Hematopoietic multipotent progenitor cell (in vitro differentiated cells): ENCODE results near the gene CEP350. TPM values are rescaled to one million over a fixed set of nuclear protein-coding genes. Genes with fewer than 3 reads are reported as not detected.
"Not testable (repeated sequence)": the region's sequence is repeated elsewhere in the genome, so short reads cannot be mapped to it uniquely, and the experiment has no call there.

ENCODE experiments used
- DNase-seq, 3 donors: peaks; one replicate each; pipeline ENCODE4 v3.0.0-alpha.2; 2011 to 2015; ENCODE audit warnings: low read depth in 2 of 3, low spot score in 2 of 3
- total RNA-seq: library from RNA; depleted of rRNA; stranded (reverse); fragments of >200 nt; gene quantifications from one replicate; pipeline ENCODE4 v1.2.3, GENCODE V29; 2012

CEP350 gene
- total RNA-seq, 1 donor: 28.3 TPM

DNA sequence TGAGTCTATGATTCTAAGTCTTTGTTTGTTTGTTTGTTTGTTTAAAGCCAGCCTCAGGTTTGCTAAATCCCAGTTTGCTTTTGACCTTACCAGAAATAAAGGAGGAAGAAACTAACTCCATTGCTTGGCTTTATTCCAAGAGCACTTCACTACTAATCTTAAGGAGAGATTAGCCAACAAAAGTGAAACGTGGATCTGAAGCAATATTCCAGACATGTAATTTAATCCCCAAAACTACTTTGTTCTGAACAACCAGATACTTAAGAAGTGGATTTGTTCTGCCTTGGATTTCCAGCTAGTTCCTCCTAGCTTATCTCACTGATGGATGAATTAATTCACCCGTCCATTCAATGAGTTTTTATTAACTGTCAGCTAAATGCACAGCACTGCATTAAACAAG lies 15.9 kb upstream of the CEP350 start:
- no peak for DNase-seq

DNA sequence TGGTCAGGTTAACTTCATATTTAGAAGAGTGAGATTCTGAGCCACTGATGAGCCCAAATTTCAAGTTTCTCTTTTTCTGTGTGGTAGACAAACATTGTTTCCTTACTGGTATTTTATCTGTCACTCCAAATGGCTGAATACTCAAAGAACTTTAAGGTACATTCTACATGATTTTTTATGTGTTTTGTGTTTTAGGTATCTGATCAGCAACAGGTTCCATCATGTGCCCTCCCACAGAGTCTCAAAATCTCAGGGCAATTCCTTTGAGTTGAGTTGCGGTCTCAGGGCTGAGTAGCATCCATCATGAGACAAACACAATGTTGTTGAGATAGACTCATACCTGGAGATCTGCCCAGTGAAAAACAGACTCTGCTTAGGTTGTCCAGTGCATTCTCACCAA lies 14.7 kb upstream of the CEP350 start:
- DNase-seq: no peak

DNA sequence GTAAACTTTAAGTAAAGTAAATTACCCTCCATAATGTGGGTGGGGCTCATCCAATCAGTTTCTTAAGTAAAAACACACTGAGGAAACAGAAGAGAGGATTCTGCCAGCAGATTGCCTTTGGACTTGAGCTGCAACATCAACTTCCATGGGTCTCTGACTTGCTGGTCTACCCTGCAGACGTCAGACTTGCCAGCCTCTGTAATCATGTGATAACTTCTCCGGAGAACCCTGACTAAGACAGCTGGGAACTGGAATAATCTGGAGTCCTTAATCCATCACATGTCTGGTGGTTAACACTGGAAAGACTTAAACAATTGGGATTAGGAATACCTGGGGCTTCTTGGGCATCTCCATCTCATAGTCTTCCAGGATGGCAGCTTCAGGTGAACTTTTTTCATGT lies 13.2 kb upstream of the CEP350 start:
- no peak for DNase-seq

DNA sequence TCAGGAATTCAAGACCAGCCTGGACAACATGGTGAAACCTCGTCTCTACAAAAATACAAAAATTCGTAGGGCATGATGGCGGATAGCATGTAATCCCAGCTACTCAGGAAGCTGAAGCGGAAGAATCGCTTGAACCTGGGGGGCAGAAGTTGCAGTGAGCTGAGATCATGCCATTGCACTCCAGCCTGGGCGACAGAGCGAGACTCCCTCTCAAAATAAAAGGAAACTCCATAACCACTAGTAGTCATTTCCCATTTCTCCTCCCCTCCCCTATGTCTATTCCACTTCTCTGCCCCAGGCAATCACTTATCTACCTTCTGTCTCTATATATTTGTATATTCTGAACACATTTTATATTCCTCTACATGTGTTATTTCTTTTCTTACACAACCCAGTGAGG lies 4.0 kb upstream of the CEP350 start:
- DNase-seq: no peak

DNA sequence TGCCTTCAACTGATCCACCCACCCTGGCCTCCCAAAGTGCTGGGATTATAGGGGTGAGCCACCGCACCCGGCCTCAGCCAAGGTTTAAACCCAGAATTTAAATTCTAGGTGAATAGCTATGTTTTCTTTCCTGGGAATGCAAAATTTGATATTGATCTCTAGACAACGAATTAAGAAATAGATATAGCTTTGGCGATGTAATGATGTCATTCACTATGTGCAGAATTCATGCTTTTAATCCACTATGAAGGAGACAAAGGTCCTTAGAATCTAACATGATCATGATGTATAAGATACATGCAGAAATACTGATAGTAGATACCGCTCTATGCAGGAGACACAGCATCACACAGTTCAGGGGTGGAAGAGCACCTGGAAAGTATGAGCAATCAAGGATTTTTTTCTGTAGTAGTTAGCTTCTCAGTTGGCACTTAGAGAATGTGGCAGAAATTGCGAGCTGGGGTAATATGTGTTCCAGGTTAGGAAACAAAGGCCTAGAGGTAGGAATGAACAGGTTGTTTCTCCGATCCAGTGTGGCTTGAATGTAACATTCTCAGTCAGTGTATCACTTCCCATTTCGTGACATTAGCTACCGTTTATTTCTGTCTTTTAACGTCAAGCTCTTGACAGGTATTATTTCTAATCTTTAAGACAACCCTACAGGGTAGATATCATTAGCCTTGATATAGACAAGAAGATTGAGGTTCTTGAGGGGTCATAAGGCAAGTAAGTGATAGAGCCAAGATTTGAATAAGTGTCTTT lies 3.0 kb upstream of the CEP350 start:
- DNase-seq: no peak

DNA sequence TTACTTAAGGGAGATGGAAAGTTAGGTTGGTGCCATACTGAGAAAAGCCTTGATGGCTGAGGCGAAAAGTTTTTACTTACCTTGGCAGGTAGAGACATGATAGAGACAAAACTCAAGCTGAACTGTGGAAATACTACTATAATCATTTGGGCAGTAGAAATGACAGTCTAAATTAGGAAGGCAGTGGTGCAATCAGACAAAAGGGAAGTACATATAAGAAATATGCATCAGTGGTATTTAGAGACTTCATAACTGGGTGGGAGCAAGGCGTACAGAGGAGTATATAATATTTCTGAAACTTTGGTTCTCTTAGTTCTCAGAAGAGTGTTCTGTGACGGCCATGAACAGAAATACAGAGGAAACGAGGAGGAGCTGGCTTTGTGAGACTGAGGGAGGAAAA lies 2.4 kb upstream of the CEP350 start:
- no peak for DNase-seq

DNA sequence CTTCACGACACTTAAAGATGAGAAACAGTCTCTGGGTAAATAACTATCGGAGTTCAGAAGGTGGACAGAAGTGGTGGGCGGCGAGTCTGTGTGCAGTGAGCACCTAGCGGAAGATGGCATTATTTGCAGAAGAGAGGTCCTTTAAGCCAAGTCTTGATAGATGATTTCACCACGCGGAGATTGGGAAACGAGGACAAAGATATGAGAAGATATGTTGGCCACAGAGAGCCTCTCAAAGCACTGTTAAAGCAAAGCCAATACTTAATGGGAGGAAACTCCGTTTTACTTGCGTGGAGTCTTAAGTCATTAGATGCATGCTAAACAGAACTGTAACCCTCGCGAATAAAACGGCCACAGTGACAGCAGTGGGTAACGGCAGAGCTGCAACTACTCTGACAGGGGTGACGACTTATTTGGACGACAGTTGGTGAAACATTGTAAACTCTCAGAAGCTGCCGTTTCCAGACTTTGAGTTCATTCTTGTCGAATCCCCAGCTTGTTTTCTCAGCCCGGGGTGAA lies 577 bp upstream of the CEP350 start:
- peak in 2 of 3 donors; percentile 54 to 67 for DNase-seq

DNA sequence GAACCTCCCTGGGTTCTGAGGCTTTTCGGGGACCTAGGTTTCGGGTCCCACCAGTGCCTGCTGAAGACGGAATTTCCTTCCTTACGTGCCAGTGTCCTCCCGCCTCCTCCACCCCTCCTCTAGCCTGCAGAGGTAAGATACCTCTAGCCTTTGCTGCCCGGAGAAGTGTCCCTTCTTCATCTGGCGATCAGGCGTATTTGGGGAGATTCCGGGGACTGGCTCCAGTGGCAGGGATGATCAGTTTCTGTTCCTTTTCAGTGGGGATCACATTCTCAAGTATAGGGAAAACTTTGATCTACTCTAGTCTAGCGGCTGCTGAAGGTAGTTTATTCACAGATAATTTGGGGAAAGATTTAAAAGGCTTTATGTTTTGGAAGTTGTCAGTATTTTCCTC lies 674 bp downstream of the CEP350 start:
- DNase-seq: peak in 2 of 3 donors; percentile 27 to 29

DNA sequence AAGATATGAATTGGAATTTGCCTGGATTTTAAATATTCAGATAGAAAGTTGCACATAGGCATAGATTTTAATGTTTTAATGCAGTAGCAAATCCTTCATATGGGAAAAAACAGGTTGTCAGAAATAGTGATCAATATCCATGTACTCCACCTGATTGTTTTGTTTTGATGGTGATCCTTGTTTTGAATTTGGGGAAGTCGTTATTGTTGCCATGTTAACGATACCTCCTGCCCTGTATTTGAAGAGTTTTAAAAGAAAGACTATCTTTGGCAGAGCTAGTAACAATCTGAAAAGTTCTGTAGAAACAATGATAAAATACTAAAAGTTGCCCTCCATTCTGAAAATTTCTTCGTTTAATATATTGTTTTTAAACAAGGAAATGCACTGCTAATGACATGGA lies 1.1 kb downstream of the CEP350 start:
- peak in 1 of 3 donors; percentile 39 for DNase-seq

DNA sequence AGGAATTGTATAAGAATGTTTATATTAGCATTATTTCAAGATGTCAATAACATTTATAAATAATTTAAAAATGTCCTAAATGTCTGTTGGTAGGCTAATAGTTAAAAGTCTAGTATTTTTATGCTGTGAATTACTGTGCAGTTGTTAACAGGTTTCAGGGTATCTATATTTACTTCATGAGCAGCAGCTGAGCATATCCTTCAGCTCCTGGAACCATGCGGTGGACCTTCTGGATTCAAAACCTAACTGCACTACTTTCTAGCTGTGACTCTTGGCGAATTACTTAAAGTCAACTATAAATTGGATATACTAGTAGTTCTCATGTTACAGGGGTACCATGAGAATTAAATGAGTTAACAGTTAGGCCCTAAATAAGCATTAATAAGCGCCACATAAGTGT lies 3.7 kb downstream of the CEP350 start:
- no peak for DNase-seq

DNA sequence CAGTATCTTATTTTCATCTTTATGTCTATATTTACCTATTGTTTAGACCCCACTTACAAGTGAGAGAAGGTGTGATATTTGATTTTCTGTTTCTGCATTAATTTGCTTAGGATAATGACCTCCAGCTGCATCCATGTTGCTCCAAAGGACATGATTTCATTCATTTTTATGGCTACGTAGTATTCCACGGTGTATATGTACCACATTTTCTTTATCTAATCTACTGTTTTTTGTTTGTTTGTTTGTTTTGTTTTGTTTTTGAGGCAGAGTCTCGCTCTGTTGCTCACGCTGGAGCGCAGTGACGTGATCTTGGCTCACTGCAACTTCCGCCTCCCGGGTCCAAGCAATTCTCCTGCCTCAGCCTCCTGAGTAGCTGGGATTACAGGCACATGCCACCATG lies 7.6 kb downstream of the CEP350 start:
- not testable (repeated sequence) for DNase-seq

DNA sequence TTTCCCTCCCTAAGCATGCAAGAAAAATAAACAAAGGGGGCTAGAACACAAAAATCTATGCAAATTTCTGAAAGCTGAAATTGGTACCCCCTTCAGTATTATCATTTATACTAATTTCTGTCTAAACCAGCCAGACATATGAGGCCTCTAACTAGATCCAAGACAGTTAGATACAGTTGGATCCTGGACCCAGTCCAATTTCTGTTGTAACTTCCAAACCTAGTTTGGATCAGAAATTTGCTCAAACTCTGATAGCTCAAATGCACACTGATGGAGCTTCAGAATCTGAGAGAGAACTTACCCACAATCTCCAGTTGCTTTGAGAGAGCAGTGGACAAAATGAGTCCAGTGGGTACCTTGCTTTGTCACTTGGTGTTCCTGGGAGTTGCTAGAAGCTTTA lies 11.9 kb downstream of the CEP350 start:
- DNase-seq: no peak

DNA sequence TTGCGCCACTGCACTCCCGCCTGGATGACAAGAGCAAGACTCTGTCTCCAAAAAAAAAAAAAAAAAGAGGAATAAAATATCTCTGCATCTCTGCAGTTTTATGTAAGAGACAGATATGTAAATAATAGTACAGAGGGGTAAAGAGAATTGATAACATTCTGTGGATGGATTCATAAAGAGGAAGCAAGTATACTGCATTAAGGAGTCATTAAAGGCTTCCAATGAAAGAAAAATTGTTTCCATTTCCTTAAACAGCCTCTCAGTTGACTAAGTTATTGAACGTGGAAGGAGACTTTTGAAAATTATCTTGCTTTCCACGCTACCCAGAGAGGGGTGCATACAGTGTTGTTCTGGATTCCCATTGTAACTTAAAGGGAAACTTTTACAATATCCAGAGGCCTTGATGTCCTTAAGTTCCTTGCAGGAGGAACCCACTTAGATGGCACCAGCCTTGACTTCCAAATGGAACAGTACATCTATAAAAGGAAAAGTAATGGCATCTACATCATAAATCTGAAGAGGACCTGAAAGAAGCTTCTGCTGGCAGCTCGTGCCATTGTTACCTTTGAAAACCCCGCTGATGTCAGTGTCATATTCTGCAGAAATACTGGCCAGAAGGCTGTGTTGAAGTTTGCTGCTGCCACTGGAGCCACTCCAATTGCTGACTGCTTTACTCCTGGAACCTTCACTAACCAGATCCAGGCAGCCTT lies 13.8 kb downstream of the CEP350 start:
- no peak for DNase-seq

DNA sequence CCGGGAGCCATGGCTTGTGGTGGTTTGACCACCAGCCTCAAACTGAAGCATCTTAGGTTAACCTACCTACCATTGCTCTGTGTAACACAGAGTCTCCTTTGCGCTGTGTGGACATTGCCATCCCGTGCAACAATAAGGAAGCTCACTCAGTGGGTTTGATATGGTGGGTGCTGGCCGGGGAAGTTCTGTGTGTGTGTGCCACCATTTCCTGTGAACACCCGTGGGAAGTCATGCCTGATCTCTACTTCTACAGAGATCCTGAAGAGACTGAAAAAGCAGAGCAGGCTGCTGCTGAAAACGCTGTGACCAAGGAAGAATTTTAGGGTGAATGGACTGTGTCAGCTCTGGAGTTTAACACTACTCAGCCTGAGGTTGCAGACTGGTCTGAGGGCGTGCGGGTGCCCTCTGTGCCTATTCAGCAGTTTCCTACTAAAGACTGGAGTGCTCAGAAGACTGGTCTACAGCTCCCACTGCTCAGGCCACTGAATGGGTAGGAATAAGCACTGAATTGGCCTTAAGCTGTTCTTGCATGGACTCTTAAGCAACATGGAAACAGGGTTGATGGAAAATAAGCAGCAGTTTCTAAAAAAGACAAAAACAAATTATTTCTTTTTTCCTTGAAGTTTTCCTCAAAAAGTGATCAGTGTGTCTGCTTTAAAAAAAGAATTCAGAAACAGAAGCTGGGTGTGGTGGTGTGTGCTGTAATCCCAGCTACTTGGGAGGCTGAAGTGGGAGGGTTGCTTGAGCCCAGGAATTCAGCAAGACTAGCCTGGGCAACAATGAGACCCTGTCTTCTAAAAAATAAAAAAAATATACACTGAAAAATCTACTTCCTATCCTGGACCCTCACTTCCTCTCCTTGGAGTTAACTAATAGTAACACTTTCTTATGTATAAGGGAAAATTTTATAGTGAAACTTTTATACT lies 14.6 kb downstream of the CEP350 start:
- DNase-seq: no peak

DNA sequence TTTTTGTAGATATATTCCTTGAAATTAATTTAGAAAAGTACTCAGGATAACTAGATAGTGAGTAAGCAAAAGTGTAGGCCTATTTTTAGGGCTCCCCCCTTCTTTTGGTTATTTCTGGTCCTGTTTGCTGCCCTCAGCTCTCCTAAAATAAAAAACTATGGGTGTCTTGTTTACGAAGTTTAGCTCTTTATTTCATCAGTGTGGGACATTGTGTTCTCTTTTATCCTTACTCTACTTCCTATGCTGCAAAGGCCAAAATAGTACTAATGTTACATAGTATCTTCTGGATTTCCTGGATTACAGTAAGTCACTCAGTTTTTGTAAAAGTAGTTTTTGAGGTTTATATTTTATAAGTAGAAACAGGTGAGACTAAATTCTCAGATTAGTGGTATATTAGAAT lies 15.4 kb downstream of the CEP350 start:
- DNase-seq: no peak

DNA sequence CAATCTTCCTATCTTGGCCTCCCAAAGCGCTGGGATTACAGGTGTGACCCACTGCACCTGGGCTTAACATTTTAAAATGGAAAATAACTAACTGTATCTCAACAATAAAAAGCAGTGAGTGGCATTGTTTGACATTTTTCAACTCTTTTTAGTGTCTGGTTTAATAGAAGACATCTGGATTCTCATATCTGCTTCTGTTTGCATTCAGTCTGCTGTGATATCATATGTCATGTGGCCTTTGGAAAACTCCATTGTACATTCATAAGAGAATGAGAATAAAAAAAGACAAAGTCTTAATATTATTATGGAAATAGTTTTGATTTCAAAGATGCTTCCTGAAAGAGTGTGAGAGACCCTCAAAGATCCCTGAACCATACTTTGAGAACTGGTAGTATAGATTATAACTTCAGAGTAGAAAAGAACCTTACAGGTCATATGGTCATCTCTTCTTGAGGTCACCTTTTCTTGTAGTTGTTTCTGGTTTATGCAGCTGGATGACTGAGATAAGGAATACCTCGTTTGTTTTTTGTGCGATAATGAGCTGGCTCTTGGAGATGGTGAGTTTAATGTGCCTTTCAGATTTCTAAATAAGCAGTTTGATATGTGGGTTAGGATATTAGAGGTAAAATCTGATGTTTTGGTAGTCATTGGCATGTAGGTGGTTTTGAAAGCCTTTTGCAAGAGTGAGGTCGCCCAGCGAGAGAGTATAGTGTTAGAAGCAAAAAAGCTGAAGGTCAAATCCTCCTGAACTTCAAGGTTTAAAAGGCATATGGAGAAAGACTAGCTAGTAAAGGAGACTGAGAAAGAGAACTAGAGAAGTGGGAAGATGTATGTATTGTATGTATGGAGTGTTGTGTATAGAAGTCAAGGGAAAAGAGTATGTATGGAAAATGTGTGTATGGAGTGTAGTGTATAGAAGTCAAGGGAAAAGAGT lies 17.2 kb downstream of the CEP350 start:
- peak in 1 of 3 donors; percentile 39 for DNase-seq

DNA sequence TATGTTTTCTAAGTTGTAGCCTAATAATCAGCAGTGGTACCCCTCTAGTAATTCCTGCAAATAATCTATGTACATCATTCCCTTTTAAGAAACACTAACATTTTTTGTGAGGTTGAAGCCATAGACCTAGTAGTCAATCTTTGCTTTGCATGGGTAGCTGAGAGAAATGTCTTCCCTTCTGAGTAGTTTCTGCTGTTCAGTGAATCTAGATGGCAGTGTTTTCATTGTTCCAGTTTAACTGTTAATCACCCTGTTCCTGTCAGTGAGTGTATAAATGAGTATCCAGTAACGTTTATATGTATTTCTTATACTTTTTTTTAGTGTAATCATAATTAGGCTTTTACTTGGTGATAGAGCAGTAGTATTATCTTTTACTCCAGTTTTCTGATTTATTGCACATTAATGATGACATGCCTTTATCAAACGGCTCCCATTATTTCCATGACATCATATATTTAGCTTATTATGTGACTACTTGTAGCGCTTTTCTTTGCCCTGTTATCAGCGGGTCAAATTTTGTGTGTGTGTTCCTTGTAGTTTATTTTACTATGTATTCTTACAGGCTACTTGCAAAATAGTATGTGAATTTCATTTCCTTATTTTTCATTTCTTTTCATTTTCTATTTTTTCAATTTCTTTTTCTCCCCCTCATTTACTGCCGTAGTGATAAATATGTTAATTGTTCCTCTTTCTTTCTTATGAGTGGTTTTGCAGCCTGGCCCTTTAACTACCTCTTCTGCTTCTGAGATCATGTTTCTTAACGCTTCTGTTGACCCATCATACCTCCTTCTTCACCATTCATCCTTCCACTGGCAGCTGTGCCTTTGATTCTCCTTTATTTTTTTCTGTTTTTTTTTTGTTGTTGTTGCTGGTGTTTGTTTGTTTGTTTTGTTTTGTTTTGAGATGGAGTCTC lies 18.8 kb downstream of the CEP350 start:
- peak in 1 of 3 donors; percentile 10 for DNase-seq

DNA sequence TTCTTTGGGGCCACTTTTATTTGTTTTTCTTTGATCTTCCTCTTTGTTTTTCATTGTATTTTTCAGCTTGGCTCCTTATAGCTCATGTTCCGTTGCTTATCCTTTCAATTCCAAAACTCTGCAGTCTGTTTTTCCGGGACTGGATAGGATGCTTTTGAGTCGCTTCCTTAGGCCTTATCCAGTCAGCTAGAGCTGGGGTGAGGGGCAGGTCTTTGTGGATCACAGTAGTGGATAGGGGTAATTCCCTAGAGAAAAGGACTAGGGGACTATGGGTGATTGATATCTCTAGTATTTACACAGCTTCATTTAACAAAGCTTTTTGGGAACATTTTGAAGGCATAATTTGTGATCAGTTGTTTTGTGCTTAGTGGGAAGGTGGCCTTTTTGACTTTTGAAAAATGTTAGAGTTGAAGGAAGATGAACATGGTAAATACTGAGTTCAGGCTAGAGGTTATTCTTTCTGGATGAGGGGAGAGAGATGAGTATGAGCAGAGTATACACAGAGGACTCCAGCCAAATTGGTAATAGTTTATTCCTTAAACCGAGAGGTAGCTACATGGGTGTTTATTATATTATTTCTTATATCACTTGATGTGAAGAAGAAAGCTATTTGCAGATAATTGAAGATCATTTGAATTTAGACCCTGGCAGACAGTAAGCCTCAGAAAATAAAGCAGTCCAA lies 22.5 kb downstream of the CEP350 start:
- DNase-seq: no peak
